ENCODE measurements around the gene ARPC1B.
"Not testable (repeated sequence)": the region's sequence is repeated elsewhere in the genome, so short reads cannot be mapped to it uniquely, and the experiment has no call there.

Gene ARPC1B

DNA sequence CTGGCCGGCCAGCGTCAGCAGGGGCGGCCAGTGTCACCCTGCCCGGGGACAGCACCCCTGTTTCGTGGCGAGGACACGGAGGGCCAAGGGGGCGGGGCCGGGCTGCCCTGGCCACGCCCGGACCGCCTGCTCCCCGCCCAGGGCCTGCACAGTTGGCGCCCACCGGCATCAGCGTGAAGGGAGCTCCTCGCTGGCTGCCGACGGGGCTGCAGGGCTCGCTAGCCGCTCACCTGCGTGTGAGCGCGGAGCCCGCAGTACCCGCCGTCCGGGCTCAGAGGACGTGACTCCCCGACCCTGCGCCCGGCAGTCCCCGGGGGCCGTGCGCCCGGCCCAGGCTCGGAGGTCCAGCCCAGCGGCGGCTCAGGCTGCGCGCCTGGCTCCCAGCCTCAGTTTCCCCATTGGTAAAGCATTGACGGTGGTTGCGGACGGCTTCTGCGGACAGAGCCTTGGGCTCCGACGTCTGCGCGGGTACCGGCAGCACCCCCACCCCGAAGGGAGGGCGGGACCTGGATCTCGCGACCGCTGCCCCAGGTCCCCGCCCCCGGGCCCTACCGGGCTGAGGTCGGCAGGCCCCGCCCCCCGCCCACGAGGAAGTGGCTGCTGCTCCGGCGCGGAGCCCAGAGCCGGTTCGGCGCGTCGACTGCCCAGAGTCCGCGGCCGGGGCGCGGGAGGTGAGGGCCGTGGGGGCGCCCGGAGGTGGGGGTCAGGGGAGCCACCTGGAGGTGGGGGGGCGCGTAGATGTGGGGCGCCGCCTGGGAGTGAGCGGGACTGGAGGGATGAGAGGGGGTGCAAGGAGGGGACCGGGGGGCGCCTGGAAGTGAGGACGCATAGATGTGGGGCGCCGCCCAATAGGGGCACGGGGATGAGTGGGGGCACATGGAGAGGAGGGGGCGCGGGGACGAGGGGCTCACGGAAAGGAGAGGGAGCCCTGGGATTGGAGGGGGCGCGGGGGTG lies at the start of gene ARPC1B:
Gene ARPC1B (plus strand): TSS at position 620 of the 954 bp plus-strand sequence. CDS start 10,985 bp downstream, outside the sequence.
- DNase-seq: peak; percentile 67

- no peak for DNase-seq
Observed at GRCh38 chr7:99325001-99325493, 49.5 kb upstream of the ARPC1B start.

DNA sequence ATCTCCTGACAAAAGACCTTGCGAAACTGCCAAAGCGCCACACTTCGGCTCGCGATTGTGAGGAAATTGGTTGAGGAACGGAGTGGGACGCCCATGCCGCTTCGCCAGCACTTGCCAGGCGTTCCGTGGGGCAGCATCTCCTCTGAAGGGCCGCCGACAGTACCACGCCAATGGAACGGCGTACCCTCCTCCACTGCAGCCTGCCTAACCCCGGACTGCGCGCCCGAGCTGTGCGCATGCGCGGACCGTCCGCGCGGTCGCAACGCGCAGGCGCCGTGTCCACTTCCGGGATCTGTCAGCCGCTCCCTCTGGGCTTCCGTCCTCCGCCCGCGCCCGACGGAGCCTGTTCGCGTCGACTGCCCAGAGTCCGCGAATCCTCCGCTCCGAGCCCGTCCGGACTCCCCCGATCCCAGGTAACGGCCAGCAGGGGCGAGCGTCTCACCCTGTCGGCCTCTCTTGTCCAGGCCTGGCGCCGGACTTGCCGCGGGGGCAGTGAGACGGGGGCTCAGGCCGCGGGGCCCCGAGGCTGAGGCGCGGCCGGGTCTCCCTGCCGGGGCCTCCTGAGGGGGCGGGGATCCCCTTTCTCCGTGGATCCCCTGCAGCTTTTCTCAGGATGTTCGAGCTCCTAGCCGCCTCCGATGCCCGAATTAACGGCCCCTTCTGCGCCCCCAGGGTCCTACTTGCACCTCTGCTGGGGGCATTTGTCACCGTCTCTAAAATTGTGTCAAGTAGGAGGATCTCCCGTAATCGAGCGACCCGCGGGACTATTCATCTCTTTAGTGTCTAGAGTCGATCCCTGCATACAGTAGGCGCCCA lies 48.7 kb upstream of the ARPC1B start, which contains the start of gene ARPC1A:
Gene ARPC1A (plus strand): TSS at position 307 of the 816 bp plus-strand sequence. CDS start 7,456 bp downstream, outside the sequence.
- peak; percentile 91 for DNase-seq

- no peak for DNase-seq
Observed at GRCh38 chr7:99326408-99326782, 48.1 kb upstream of the ARPC1B start.

GRCh38 chr7:99330314-99330961 lies 44.1 kb upstream of the ARPC1B start:
- DNase-seq: peak; percentile 82

- DNase-seq: no peak
Observed at GRCh38 chr7:99331002-99331401, 43.5 kb upstream of the ARPC1B start.

GRCh38 chr7:99339595-99339994 lies 34.9 kb upstream of the ARPC1B start:
- DNase-seq: no peak

GRCh38 chr7:99340659-99341058 lies 33.9 kb upstream of the ARPC1B start:
- DNase-seq: no peak

DNA sequence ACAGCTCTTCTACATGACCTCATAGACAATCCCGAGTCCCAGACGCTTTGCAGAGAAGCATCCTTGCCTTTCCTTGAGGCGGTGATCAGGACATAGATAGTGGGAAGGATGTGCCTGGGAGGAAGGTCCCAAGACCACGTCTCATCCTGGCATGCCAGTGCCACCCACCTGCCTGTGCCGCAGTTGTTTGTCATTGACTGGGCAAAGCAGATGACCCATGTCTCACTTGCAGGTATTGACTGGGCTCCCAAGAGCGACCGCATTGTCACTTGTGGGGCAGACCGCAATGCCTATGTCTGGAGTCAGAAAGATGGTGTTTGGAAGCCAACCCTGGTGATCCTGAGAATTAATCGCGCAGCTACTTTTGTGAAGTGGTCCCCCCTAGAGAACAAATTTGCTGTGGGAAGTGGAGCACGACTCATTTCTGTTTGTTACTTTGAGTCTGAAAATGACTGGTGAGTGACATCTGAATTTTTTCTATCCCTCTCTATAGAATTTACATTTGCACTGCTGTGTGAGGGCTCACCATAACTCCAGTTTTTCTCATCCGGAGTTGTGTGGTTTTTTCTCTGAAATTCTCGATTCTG lies 30.4 kb upstream of the ARPC1B start:
- DNase-seq: no peak

GRCh38 chr7:99350641-99351040 lies 23.9 kb upstream of the ARPC1B start:
- not testable (repeated sequence) for DNase-seq

DNA sequence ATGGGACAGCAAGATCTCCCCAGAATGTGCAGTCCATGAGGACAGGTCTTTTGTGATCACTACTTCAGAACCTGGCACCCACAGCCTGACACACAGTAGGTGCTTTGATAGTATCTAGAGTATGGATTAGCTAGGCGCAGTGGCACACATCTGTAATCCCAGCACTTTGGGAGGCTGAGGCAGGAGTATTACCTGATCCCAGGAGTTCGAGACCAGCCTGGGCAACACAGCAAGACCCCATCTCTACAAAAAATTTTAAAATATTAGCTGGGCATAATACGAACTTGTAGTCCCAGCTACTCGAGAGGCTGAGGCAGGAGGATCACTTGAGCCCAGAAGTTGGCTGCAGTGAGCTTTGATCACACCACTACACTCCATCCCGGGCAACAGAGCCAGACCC lies 22.3 kb upstream of the ARPC1B start:
- no peak for DNase-seq

DNA sequence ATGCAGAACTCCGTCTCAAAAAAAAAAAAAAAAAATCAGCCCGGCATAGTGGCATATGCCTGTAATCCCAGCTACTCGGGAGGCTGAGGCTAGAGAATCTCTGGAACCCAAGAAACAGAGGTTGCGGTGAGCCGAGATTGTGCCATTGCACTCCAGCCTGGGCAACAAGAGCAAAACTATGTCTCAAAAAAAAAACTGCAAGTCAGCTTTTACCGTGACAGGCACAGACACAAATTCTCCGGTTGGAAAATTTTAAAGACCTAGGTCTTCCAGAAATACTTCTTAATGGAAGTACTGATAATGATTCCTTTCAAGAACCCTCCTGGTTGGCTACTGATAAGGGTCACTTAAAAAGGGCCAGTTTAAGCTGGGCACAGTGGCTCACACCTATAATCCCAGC lies 19.4 kb upstream of the ARPC1B start:
- no peak for DNase-seq

DNA sequence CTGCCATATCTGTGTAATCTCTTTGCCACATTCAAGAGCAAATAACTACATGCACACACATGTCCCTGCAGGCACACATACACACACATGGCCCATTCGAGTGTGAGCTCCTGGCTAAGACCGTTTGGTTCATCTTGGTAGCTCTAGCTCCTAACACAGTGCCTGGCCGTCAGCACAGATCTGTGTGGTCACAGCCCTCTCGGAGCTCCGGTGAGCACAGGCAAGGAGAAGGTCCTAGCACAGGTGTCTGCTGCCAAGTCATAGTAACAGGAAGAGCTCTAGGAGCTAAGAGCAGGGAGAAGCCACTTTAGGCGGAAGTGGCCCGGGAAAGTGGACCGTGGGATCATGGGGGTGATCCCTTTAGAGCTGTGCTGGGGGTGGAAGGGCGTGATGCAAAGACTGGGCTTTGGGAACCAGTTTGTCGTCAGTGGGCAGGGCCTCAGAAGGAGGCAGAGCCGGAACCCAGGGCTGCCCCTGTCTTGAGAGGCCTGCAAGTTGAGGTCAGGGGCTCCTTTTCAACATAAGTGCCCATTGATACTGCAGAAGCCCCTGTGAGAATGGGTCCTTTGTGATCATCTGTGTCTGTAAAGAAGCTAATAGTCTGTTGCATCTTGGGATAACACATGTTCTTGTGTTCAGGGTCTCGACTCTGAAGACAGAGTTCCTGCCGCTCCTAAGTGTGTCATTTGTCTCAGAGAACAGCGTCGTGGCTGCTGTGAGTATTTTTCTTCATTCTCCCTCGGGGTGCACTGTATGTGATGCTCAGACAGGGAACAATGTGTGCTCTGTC lies 16.6 kb upstream of the ARPC1B start:
- no peak for DNase-seq

- DNase-seq: not testable (repeated sequence)
Observed at GRCh38 chr7:99358521-99358920, 16.0 kb upstream of the ARPC1B start.

DNA sequence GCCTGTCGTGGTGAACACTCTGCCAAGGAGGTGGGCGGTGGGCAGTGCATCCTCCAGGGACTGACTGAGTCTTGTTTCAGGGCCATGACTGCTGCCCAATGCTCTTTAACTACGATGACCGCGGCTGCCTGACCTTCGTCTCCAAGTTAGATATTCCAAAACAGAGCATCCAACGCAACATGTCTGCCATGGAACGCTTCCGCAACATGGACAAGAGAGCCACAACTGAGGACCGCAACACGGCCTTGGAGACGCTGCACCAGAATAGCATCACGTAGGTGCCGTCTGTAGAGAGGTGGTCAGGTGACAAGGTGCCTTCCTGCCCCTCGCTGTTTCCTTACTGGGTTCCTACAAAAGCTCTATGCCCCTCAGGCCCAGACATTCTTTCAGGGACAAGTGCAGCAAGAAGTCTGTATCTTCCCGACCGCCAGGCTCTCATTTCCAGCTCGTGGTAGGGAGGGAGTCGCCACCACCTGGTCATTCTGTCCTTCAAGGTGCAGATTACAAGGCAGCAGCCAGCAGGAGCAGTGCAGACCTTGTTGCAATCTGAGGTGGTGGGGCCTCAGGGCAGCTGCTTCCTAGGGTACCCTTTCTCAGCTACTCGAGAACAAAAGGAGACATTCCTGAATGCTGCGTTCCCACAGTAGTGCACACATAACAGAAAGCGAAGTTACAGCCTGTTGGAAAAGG lies 14.9 kb upstream of the ARPC1B start:
- no peak for DNase-seq

DNA sequence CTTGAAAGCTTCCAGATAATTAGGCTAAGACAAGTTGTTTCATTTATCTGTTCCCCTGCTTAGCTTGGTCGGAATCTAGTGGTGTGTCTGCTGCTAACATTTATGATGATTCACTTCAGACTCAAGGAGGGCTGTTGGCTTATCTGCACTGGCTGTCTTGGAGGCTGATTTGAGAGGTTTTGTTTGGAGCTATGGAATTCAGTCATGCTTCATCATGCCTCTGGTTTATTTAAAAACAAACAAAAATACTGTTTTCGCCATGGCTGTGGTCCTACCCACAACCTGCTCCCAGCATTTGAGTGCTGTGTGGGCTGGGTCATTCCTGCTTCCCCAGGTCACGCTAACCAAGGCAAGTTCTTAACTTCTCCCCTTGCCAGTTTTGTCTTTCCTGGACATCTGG lies 11.7 kb upstream of the ARPC1B start:
- peak; percentile 32 for DNase-seq

DNA sequence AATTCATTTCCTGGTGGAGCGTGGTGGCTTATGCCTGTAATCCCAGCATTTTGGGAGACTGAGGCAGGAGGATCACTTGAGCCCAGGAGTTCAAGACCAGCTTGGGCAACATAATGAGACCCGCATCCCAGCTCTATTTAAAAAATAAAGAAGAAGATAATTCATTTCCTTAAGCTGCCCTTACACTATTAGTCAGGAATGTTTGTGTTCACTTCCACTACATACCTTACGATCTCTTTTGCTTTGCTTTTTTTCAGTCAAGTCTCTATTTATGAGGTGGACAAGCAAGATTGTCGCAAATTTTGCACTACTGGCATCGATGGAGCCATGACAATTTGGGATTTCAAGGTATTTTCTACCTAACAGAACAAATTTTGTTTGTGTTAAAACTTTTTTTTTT lies 11.2 kb upstream of the ARPC1B start:
- no peak for DNase-seq

DNA sequence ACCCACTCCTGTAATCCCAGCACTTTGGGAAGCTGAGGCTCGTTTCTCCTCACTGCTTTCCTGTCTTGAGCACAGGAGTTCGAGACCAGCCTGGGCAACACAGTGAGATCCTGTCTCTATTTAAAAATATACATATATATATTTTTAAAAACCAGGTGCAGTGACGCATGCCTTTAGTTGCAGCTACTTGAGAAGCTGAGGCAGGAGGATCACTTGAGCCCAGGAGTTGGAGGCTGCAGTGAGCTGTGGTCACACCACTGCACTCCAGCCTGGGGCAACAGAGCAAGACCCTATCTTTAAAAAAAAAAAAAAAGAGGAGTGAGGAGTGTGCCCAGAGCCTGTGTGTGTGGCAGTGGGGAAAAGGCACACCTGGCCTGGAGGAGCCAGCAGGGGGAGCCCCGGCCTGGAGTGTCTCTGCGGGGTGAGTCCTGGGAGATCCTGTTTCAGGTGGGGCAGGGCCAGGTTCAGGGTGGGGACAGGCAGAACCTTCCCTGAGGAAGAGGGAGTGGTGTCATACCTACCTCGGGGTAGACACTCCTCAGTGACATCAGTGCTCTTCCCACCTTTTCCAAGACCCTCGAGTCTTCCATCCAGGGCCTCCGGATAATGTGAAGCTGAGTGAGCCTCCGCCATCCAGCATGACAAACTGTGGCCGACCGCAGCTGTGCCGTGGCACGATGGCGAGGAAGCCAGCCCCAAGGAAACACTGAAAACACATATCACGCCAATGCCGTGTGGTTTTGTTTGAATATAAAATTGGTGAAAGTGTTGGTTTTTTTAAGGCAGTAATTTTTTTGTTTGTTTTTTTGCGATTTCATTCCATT lies 9.0 kb upstream of the ARPC1B start:
- no peak for DNase-seq

DNA sequence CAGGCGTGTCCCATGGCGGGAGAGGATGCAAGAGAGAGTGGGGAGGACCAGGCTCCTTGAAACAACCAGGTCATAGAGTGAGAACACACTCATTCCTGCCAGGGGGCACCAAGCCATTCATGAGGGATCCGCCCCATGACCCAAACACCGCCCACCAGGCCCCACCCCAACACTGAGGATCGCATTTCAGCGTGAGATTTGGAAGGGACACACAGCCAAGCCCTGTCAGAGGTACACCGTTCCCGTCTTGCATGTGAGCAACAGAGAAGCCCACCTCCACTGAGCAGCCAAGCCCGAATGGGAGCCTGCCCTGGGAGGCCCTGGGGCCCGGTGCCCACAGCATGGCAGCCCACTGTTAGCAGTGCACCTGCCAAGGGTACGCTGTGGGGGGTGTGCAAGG lies 7.9 kb upstream of the ARPC1B start:
- no peak for DNase-seq

DNA sequence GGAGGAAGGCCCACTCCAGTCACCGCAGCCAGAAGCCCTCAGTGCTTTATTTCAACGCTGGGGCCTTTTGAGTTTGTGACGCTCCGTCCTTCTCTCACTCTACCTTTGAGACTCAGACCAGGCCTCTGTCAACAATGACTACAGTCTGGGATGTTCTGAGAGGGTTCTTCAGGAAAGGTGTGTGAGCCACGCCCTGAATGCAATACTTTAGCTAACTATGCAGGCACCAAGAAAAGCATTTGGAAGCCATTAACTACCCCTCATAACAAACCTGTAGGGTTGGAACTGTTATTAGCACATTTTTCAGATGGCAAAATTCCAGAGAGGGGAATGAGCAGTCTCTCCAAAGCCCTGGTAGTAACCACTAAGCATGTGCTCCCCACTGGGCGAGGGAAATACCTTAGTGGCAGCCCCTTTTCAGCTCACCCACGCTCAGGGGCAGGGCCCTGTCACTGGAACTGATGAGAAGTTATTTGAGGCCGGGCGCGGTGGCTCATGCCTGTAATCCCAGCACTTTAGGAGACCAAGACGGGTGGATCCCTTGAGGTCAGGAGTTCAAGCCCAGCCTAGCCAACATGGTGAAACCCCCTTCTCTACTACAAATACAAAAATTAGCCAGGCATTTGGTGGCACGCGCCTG lies 5.7 kb upstream of the ARPC1B start:
- peak; percentile 26 for DNase-seq

Measured in fibroblast of upper back skin (primary cell).